Heart left ventricle (tissue), 16 donors: ENCODE data around the gene MTIF3. TPM values are rescaled to one million over a fixed set of nuclear protein-coding genes. Genes with fewer than 3 reads are reported as not detected.

Experiments
- ATAC-seq, 4 donors: fragments of 200-7000 bp; cut with Tn5 transposase; one replicate each; pipeline ENCODE4 v1.9.1; 2020 to 2022; ENCODE audit warnings: moderate library complexity in 4 of 4, mild to moderate bottlenecking in 3 of 4, moderate number of reproducible peaks in 1 of 4
- DNase-seq, 5 donors: peaks; one replicate each; pipeline ENCODE4 v3.0.0-alpha.2; 2020
- H3K27ac ChIP-seq, 12 donors: fragments of 200-600 bp; sonication (generic) in 4 of 12; one replicate each; pipeline versions ENCODE4 v1.5.0 to v1.8.0; 2016 to 2022; ENCODE audit warnings: mild to moderate bottlenecking in 2 of 12
- H3K27me3 ChIP-seq, 9 donors: fragments of 200-600 bp; sonication (generic) in 2 of 9; one replicate each; pipeline versions ENCODE4 v1.5.1 to v1.8.0; 2016 to 2022; ENCODE audit warnings: mild to moderate bottlenecking in 3 of 9
- H3K36me3 ChIP-seq, 9 donors: fragments of 200-600 bp; sonication (generic) in 2 of 9; one replicate each; pipeline versions ENCODE4 v1.5.0 to v1.8.0; 2018 to 2022; ENCODE audit warnings: mild to moderate bottlenecking in 2 of 9
- H3K4me1 ChIP-seq, 12 donors: fragments of 200-600 bp; sonication (generic) in 4 of 12; one replicate each; pipeline versions ENCODE4 v1.5.0 to v1.8.0; 2016 to 2022; ENCODE audit warnings: mild to moderate bottlenecking in 3 of 12
- H3K4me3 ChIP-seq, 12 donors: fragments of 200-600 bp; sonication (generic) in 4 of 12; one replicate each; pipeline versions ENCODE4 v1.5.0 to v1.8.0; 2017 to 2022; ENCODE audit warnings: mild to moderate bottlenecking in 9 of 12, moderate library complexity in 4 of 12
- H3K9me3 ChIP-seq, 12 donors: fragments of 200-600 bp; sonication (generic) in 4 of 12; one replicate each; pipeline versions ENCODE4 v1.5.0 to v1.8.0; 2016 to 2022; ENCODE audit warnings: mild to moderate bottlenecking in 1 of 12
- POLR2A ChIP-seq, 2 donors: fragments of 450-650 bp; IDR thresholded peaks; one replicate each; pipeline ENCODE4 v1.6.1; 2017; ENCODE audit warnings: antibody characterized with exemption in 2 of 2, mild to moderate bottlenecking in 2 of 2, moderate library complexity in 2 of 2
- WGBS, 4 donors: extraction: QIAGEN DNeasy Blood & Tissue Kit in 2 of 4; methylation state at CpG; one replicate each; pipeline versions ENCODE4 v1.1.5 to v1.1.7; 2013 to 2018; 5-methylcytosine and 5-hydroxymethylcytosine counted together
- intact Hi-C, 10 donors: fragments of 100-400 bp; cut with DNase I; formaldehyde crosslinking; loops; one replicate each; pipeline versions ENCODE4 v1.11.1 to v1.14.2; 2022
- polyA plus RNA-seq, 2 donors: library from polyadenylated mRNA; stranded (reverse); fragments of 200-250 nt; gene quantifications; one replicate each; pipeline ENCODE4 v1.2.3, GENCODE V29; 2013
- total RNA-seq, 9 donors: library from RNA; depleted of rRNA in 2 of 9; stranded (reverse); fragments of >200 nt in 2 of 9; fragmentation: NEBNext Ultra II Directional in 3 of 9; extraction: Animal tissue kit (Norgen Biotek cat#: 25700) in 3 of 9; gene quantifications; one replicate each; pipeline versions ENCODE4 v1.1.0 to v1.2.4, GENCODE V29; 2016 to 2023
- TF ChIP-seq, protein P1 (sequence below), 12 donors: fragments of 200-600 bp; sonication (generic) in 4 of 12; IDR thresholded peaks; one replicate each; pipeline versions ENCODE4 v1.5.0 to v1.8.0; 2018 to 2022; ENCODE audit warnings: antibody characterized with exemption in 12 of 12, mild to moderate bottlenecking in 5 of 12
- donor health status: ischemic (EF 13 %, LVEDD 7.1; RV severe dilation, severe dysfunction).
- donor health status: healthy with polysubstance abuse.
- donor health status: DM: no; HTN: yes; CAD: no.
- donor health status: DM: no; HTN: no; CAD: no.
- donor health status: ischemic (EF 25% LVEDD 6.9; RV normal size, moderate dysfunction).
- donor health status: ischemic (EF 25% LVEDD 5.7; RV mildly dilated, moderate dysfunction).
- donor health status: healthy.
- donor health status: DM: yes; HTN: yes; CAD: no.
- donor health status: ischemic (EF 35%, LVEDD 5.7; RV mildly dilated, moderate dysfunction).
- donor health status: nonischemic (EF 11% LVEDD 7.7; RV severe dilation, severe dysfunction).
- donor health status: DM: yes; HTN: yes; CAD: no.
- donor health status: PGD.
- donor health status: ischemic (EF 29% LVEDD 5.4; RV normal size, mild dysfunction).
- donor health status: nonischemic (EF 23%, LVEDD 6.1; RV moderate dilation, normal function).

MTIF3 gene
- total and polyA plus RNA-seq, 11 donors = 101 to 257 (median 136) TPM

- WGBS, 4 donors = 30 to 37% (median 31%) methylated on average over 17 of the region's 17 CpGs
Observed at GRCh38 chr13:27425918-27426630, 24.3 kb downstream of the MTIF3 start.

GRCh38 chr13:27425158-27425917, 25.0 kb downstream of the MTIF3 start:
- 19 to 35% (median 28%) methylated on average over 6 to 13 of the region's 13 CpGs for WGBS, 4 donors
- TF ChIP-seq, protein P1, sequence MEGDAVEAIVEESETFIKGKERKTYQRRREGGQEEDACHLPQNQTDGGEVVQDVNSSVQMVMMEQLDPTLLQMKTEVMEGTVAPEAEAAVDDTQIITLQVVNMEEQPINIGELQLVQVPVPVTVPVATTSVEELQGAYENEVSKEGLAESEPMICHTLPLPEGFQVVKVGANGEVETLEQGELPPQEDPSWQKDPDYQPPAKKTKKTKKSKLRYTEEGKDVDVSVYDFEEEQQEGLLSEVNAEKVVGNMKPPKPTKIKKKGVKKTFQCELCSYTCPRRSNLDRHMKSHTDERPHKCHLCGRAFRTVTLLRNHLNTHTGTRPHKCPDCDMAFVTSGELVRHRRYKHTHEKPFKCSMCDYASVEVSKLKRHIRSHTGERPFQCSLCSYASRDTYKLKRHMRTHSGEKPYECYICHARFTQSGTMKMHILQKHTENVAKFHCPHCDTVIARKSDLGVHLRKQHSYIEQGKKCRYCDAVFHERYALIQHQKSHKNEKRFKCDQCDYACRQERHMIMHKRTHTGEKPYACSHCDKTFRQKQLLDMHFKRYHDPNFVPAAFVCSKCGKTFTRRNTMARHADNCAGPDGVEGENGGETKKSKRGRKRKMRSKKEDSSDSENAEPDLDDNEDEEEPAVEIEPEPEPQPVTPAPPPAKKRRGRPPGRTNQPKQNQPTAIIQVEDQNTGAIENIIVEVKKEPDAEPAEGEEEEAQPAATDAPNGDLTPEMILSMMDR (IDR thresholded peaks at IDR 0.05) = no peak
- TF ChIP-seq POLR2A (IDR thresholded peaks at IDR 0.05) = no peak
- H3K36me3 ChIP-seq = peaks cover 0 to 33% (median 26%) of the 10 kb centered on the region in 9 donors
- H3K27ac ChIP-seq = peak overlapping the region; percentile 17 to 96 (median 90)
- H3K4me1 ChIP-seq = peaks cover 5 to 47% (median 34%) of the 10 kb centered on the region in 12 donors
- peak overlapping the region; percentile 55 to 94 (median 82) for H3K4me3 ChIP-seq
- H3K9me3 ChIP-seq = no peaks in the 10 kb centered on the region
- peak in 1 of 4 donors; percentile 0 for ATAC-seq
- intact Hi-C loops = loop anchor here in 6 of 10 donors (1.0 to 10.0 kb wide), 5 partner anchors 21 to 199 kb away; partner anchors contain the start of genes MTIF3 (in 3 of the 6), LNX2 (in 2 of the 6) and POLR1D (in 2 of the 6)
- DNase-seq = no peak
- H3K27me3 ChIP-seq = no peaks in the 10 kb centered on the region

More at GRCh38 chr13:27425918-27426630, 24.3 kb downstream of the MTIF3 start:
- Histone ChIP-seq H3K27ac (peak overlapping the region; percentile 17 to 96 (median 90)), H3K4me1 (peaks cover 5 to 47% (median 34%) of the 10 kb centered on the region in 12 donors), H3K9me3 (no peaks in the 10 kb centered on the region), H3K4me3 (peak overlapping the region; percentile 55 to 94 (median 82)), H3K36me3 (peaks cover 0 to 40% (median 34%) of the 10 kb centered on the region in 9 donors), H3K27me3 (no peaks in the 10 kb centered on the region)
- TF ChIP-seq POLR2A (IDR thresholded peaks at IDR 0.05) = no peak
- TF ChIP-seq, protein P1 (IDR thresholded peaks at IDR 0.05) = peak; percentile 12 to 63 (median 42)
- ATAC-seq (peak; percentile 52 to 83 (median 72)), DNase-seq (peak; percentile 64 to 86 (median 77))
- intact Hi-C loops = loop anchor here in 6 of 10 donors (1.0 to 10.0 kb wide), 6 partner anchors 21 to 199 kb away; partner anchors contain the start of genes MTIF3 (in 3 of the 6), LNX2 (in 2 of the 6) and POLR1D (in 2 of the 6)

- WGBS, 4 donors = 0 to 1% (median 1%) methylated on average over 22 to 85 of the region's 85 CpGs
- peaks cover 5 to 47% (median 34%) of the 10 kb centered on the region in 12 donors for H3K4me1 ChIP-seq
- H3K27me3 ChIP-seq = no peaks in the 10 kb centered on the region
- peak within 1 kb of the TSS; percentile 73 to 96 (median 90) for H3K27ac ChIP-seq
- intact Hi-C loops = loop anchor here in 6 of 10 donors (1.0 to 10.0 kb wide), 5 partner anchors 22 to 200 kb away; partner anchors contain the start of genes MTIF3 (in 3 of the 6), LNX2 (in 2 of the 6) and POLR1D (in 2 of the 6)
- ATAC-seq = peak; percentile 80 to 96 (median 93)
- peaks cover 0 to 24% (median 19%) of the 10 kb centered on the region in 9 donors for H3K36me3 ChIP-seq
- H3K9me3 ChIP-seq = no peaks in the 10 kb centered on the region
- peak within 1 kb of the TSS; percentile 55 to 94 (median 82) for H3K4me3 ChIP-seq
- peak; percentile 86 to 94 (median 89) for DNase-seq
- TF ChIP-seq, protein P1 (IDR thresholded peaks at IDR 0.05) = no peak
- TF ChIP-seq POLR2A (IDR thresholded peaks at IDR 0.05) = peak in 1 of 2 donors; percentile 85
Observed at GRCh38 chr13:27424246-27425157, 25.9 kb downstream of the MTIF3 start, which contains the start of gene GTF3A. TSS of gene GTF3A (plus strand) at chr13:27424619.
